Lung (tissue), 12 donors: Measurements from ENCODE around the gene EPB41L2. TPM values are rescaled to one million over a fixed set of nuclear protein-coding genes. Genes with fewer than 3 reads are reported as not detected.

Experiments used
- ATAC-seq: fragments of 200-7000 bp; cut with Tn5 transposase; one replicate; pipeline ENCODE4 v1.9.1; 2020; ENCODE audit warnings: moderate number of reproducible peaks; ENCODE audit not compliant: insufficient read depth, low FRiP score
- DNase-seq, 3 donors: peaks; one replicate each; pipeline ENCODE4 v3.0.0-alpha.2; 2013 to 2017
- H3K27ac ChIP-seq, 2 donors: one replicate each; pipeline ENCODE4 v1.5.1; 2013; ENCODE audit warnings: mild to moderate bottlenecking in 2 of 2, moderate library complexity in 2 of 2, control low read depth in 1 of 2, inconsistent platforms in 1 of 2, low read depth in 1 of 2, low read length in 1 of 2
- H3K27me3 ChIP-seq, 3 donors: one replicate each; pipeline ENCODE4 v1.5.1; 2013; ENCODE audit warnings: low read length in 2 of 3; ENCODE audit not compliant: control insufficient read depth in 3 of 3, insufficient read depth in 3 of 3
- H3K36me3 ChIP-seq, 4 donors: one replicate each; pipeline ENCODE4 v1.5.1; 2013; ENCODE audit warnings: low read length in 4 of 4, mild to moderate bottlenecking in 1 of 4, moderate library complexity in 1 of 4; ENCODE audit not compliant: control insufficient read depth in 4 of 4, insufficient read depth in 4 of 4
- H3K4me1 ChIP-seq, 5 donors: one replicate each; pipeline ENCODE4 v1.5.1; 2013; ENCODE audit warnings: low read length in 5 of 5, mild to moderate bottlenecking in 2 of 5, moderate library complexity in 1 of 5; ENCODE audit not compliant: control insufficient read depth in 5 of 5, insufficient read depth in 5 of 5
- H3K4me3 ChIP-seq: one replicate; pipeline ENCODE4 v1.5.1; 2013; ENCODE audit warnings: mild to moderate bottlenecking, control low read depth, moderate library complexity
- H3K9ac ChIP-seq, 2 donors: one replicate each; pipeline ENCODE4 v1.5.1; 2013; ENCODE audit warnings: low read length in 2 of 2, control low read depth in 1 of 2; ENCODE audit not compliant: insufficient read depth in 1 of 2
- H3K9me3 ChIP-seq, 4 donors: one replicate each; pipeline ENCODE4 v1.5.1; 2013; ENCODE audit warnings: low read length in 3 of 4, mild to moderate bottlenecking in 1 of 4, moderate library complexity in 1 of 4; ENCODE audit not compliant: control insufficient read depth in 4 of 4, insufficient read depth in 3 of 4
- CTCF ChIP-seq: IDR thresholded peaks from 2 replicates; pipeline ENCODE4 v1.5.1; 2012; ENCODE audit warnings: mild to moderate bottlenecking; ENCODE audit errors: control extremely low read depth, extremely low read depth
- WGBS, 2 donors: extraction: QIAGEN DNeasy Blood & Tissue Kit; methylation state at CpG; one replicate each; pipeline ENCODE4 v1.1.7; 2013; 5-methylcytosine and 5-hydroxymethylcytosine counted together
- polyA plus RNA-seq, 2 donors: library from polyadenylated mRNA; stranded (reverse); fragments of 200-250 nt; gene quantifications; one replicate each; pipeline ENCODE4 v1.2.1, GENCODE V29; 2013
- total RNA-seq, 2 donors: library from RNA; depleted of rRNA in 1 of 2; stranded (reverse); fragments of >200 nt in 1 of 2; gene quantifications; one replicate each; pipeline ENCODE4 v1.2.1, GENCODE V29; 2014 to 2021
- donor health status: control.
- donor health status: control.
- donor health status: Bipolar disorder and iron deficiency.
- donor health status: healthy.
- donor health status: DM: yes; HTN: yes; CAD: no.

The EPB41L2 gene
- total and polyA plus RNA-seq, 4 donors: 21.9 to 265 (median 52.7) TPM

GRCh38 chr6:130885392-130886192 is 177.5 kb downstream of the EPB41L2 start:
- peak; percentile 88 for TF ChIP-seq CTCF
- 31 to 33% methylated on average over 4 of the region's 4 CpGs for WGBS, 2 donors
- no peak overlapping the region for H3K9ac ChIP-seq
- H3K4me3 ChIP-seq: no peak overlapping the region
- H3K27ac ChIP-seq: no peak overlapping the region
- H3K27me3 ChIP-seq: no peaks in the 10 kb centered on the region
- DNase-seq: peak; percentile 79 to 91 (median 88)
- ATAC-seq: peak; percentile 83
- H3K9me3 ChIP-seq: no peaks in the 10 kb centered on the region
- H3K36me3 ChIP-seq: peaks cover 3 to 33% (median 10%) of the 10 kb centered on the region in 4 donors
- peaks cover 0 to under 1% (median 0%) of the 10 kb centered on the region in 5 donors for H3K4me1 ChIP-seq

- WGBS, 2 donors: 47 to 57% methylated on average over 4 of the region's 4 CpGs
- no peak for TF ChIP-seq CTCF
Observed at GRCh38 chr6:130882370-130882769, 180.7 kb downstream of the EPB41L2 start.

GRCh38 chr6:130879826-130880225 is 183.2 kb downstream of the EPB41L2 start:
- DNase-seq: peak in 1 of 3 donors; percentile 24
- no peak for TF ChIP-seq CTCF

More at GRCh38 chr6:130882370-130882769, 180.7 kb downstream of the EPB41L2 start:
- no peaks in the 10 kb centered on the region for H3K4me1 ChIP-seq
- DNase-seq (no peak), ATAC-seq (peak; percentile 30)
- no peak overlapping the region for H3K9ac ChIP-seq
- peaks cover 0 to 36% (median 9%) of the 10 kb centered on the region in 4 donors for H3K36me3 ChIP-seq
- H3K9me3 ChIP-seq: no peaks in the 10 kb centered on the region
- no peak overlapping the region for H3K27ac ChIP-seq
- H3K27me3 ChIP-seq: no peaks in the 10 kb centered on the region
- no peak overlapping the region for H3K4me3 ChIP-seq

More at GRCh38 chr6:130879826-130880225, 183.2 kb downstream of the EPB41L2 start:
- no peaks in the 10 kb centered on the region for H3K27me3 ChIP-seq
- 81 to 89% methylated on average over 6 of the region's 6 CpGs for WGBS, 2 donors
- no peak overlapping the region for H3K4me3 ChIP-seq
- ATAC-seq: no peak
- no peak overlapping the region for H3K27ac ChIP-seq
- H3K9ac ChIP-seq: no peak overlapping the region
- H3K36me3 ChIP-seq: peaks cover 0 to 37% (median 9%) of the 10 kb centered on the region in 4 donors
- no peaks in the 10 kb centered on the region for H3K9me3 ChIP-seq
- no peaks in the 10 kb centered on the region for H3K4me1 ChIP-seq
